ENCODE data around the gene ITGB5. TPM values are rescaled to one million over a fixed set of nuclear protein-coding genes. Genes with fewer than 3 reads are reported as not detected.

ITGB5 gene
- total RNA-seq, 1 experiment from 2014 or later = 0.86 TPM

- no peak for DNase-seq
- no peaks in the 10 kb centered on the region for H3K36me3 ChIP-seq (ENCODE audit: insufficient read depth, low read length)
- H2AFZ ChIP-seq (ENCODE audit: low read length) = no peak overlapping the region
- H3K4me3 ChIP-seq (ENCODE audit: low read length) = no peak overlapping the region
- H3K4me2 ChIP-seq (ENCODE audit: low read depth, low read length, poor library complexity, severe bottlenecking) = no peak overlapping the region
- H3K27ac ChIP-seq (ENCODE audit: low read length) = no peak overlapping the region
- no peaks in the 10 kb centered on the region for H3K9me2 ChIP-seq (replicated peaks; ENCODE audit: insufficient read depth, low read length)
- no peaks in the 10 kb centered on the region for H4K20me1 ChIP-seq (ENCODE audit: insufficient read depth, low read depth, low read length)
- H3K9ac ChIP-seq (ENCODE audit: low read length) = no peak overlapping the region
- H3K79me2 ChIP-seq (ENCODE audit: low read length) = no peaks in the 10 kb centered on the region
- no peaks in the 10 kb centered on the region for H3K27me3 ChIP-seq (ENCODE audit: low read length)
- no peaks in the 10 kb centered on the region for H3K4me1 ChIP-seq (ENCODE audit: low read length)
- H3K9me3 ChIP-seq (ENCODE audit: low read length) = no peaks in the 10 kb centered on the region
These were observed 26.6 kb downstream of the ITGB5 start for GRCh38 chr3:124860599-124860998.

- Histone ChIP-seq H4K20me1 (ENCODE audit: insufficient read depth, low read depth, low read length) (no peaks in the 10 kb centered on the region), H3K4me3 (ENCODE audit: low read length) (no peak overlapping the region), H3K27ac (ENCODE audit: low read length) (no peak overlapping the region), H3K9me3 (ENCODE audit: low read length) (no peaks in the 10 kb centered on the region), H3K36me3 (ENCODE audit: insufficient read depth, low read length) (no peaks in the 10 kb centered on the region), H2AFZ (ENCODE audit: low read length) (no peak overlapping the region), H3K27me3 (ENCODE audit: low read length) (no peaks in the 10 kb centered on the region), H3K4me2 (ENCODE audit: low read depth, low read length, poor library complexity, severe bottlenecking) (no peak overlapping the region), H3K9ac (ENCODE audit: low read length) (no peak overlapping the region), H3K4me1 (ENCODE audit: low read length) (peaks cover 3% of the 10 kb centered on the region; the same call in 1 of the 2 replicates), H3K9me2 (replicated peaks; ENCODE audit: insufficient read depth, low read length) (no peaks in the 10 kb centered on the region), H3K79me2 (ENCODE audit: low read length) (no peaks in the 10 kb centered on the region)
- no peak for DNase-seq
These were observed 28.1 kb downstream of the ITGB5 start for GRCh38 chr3:124859025-124859424.

GRCh38 chr3:124858275-124858674 lies 28.9 kb downstream of the ITGB5 start:
- no peaks in the 10 kb centered on the region for H3K9me2 ChIP-seq (replicated peaks; ENCODE audit: insufficient read depth, low read length)
- H3K36me3 ChIP-seq (ENCODE audit: insufficient read depth, low read length) = no peaks in the 10 kb centered on the region
- H3K9me3 ChIP-seq (ENCODE audit: low read length) = no peaks in the 10 kb centered on the region
- no peak overlapping the region for H3K27ac ChIP-seq (ENCODE audit: low read length)
- H3K27me3 ChIP-seq (ENCODE audit: low read length) = no peaks in the 10 kb centered on the region
- H3K4me2 ChIP-seq (ENCODE audit: low read depth, low read length, poor library complexity, severe bottlenecking) = no peak overlapping the region
- peaks cover 3% of the 10 kb centered on the region; the same call in 1 of the 2 replicates for H3K4me1 ChIP-seq (ENCODE audit: low read length)
- no peaks in the 10 kb centered on the region for H3K79me2 ChIP-seq (ENCODE audit: low read length)
- H2AFZ ChIP-seq (ENCODE audit: low read length) = no peak overlapping the region
- no peak for DNase-seq
- no peaks in the 10 kb centered on the region for H4K20me1 ChIP-seq (ENCODE audit: insufficient read depth, low read depth, low read length)
- H3K9ac ChIP-seq (ENCODE audit: low read length) = no peak overlapping the region
- H3K4me3 ChIP-seq (ENCODE audit: low read length) = no peak overlapping the region

- Histone ChIP-seq H3K79me2 (ENCODE audit: low read length) (no peaks in the 10 kb centered on the region), H3K9me3 (ENCODE audit: low read length) (no peaks in the 10 kb centered on the region), H3K27me3 (ENCODE audit: low read length) (no peaks in the 10 kb centered on the region), H3K4me3 (ENCODE audit: low read length) (no peak overlapping the region), H3K27ac (ENCODE audit: low read length) (no peak overlapping the region), H3K9ac (ENCODE audit: low read length) (no peak overlapping the region), H3K9me2 (replicated peaks; ENCODE audit: insufficient read depth, low read length) (no peaks in the 10 kb centered on the region), H3K36me3 (ENCODE audit: insufficient read depth, low read length) (no peaks in the 10 kb centered on the region), H3K4me2 (ENCODE audit: low read depth, low read length, poor library complexity, severe bottlenecking) (no peak overlapping the region), H3K4me1 (ENCODE audit: low read length) (peaks cover 3% of the 10 kb centered on the region; the same call in 1 of the 2 replicates), H2AFZ (ENCODE audit: low read length) (no peak overlapping the region), H4K20me1 (ENCODE audit: insufficient read depth, low read depth, low read length) (no peaks in the 10 kb centered on the region)
- DNase-seq = no peak
These were observed 30.5 kb downstream of the ITGB5 start for GRCh38 chr3:124856677-124857076.

GRCh38 chr3:124854009-124854408 lies 33.2 kb downstream of the ITGB5 start:
- Histone ChIP-seq H3K27ac (ENCODE audit: low read length) (no peak overlapping the region), H3K36me3 (ENCODE audit: insufficient read depth, low read length) (no peaks in the 10 kb centered on the region), H3K27me3 (ENCODE audit: low read length) (no peaks in the 10 kb centered on the region), H3K9ac (ENCODE audit: low read length) (no peak overlapping the region), H3K79me2 (ENCODE audit: low read length) (no peaks in the 10 kb centered on the region), H3K4me2 (ENCODE audit: low read depth, low read length, poor library complexity, severe bottlenecking) (no peak overlapping the region), H3K4me3 (ENCODE audit: low read length) (no peak overlapping the region), H3K9me2 (replicated peaks; ENCODE audit: insufficient read depth, low read length) (no peaks in the 10 kb centered on the region), H4K20me1 (ENCODE audit: insufficient read depth, low read depth, low read length) (no peaks in the 10 kb centered on the region), H3K9me3 (ENCODE audit: low read length) (no peaks in the 10 kb centered on the region), H2AFZ (ENCODE audit: low read length) (no peak overlapping the region), H3K4me1 (ENCODE audit: low read length) (peaks cover 3% of the 10 kb centered on the region; the same call in 1 of the 2 replicates)
- DNase-seq = no peak

GRCh38 chr3:124853446-124853845 lies 33.7 kb downstream of the ITGB5 start:
- no peak for DNase-seq
- H3K4me2 ChIP-seq (ENCODE audit: low read depth, low read length, poor library complexity, severe bottlenecking) = no peak overlapping the region
- no peaks in the 10 kb centered on the region for H4K20me1 ChIP-seq (ENCODE audit: insufficient read depth, low read depth, low read length)
- no peaks in the 10 kb centered on the region for H3K79me2 ChIP-seq (ENCODE audit: low read length)
- no peaks in the 10 kb centered on the region for H3K9me2 ChIP-seq (replicated peaks; ENCODE audit: insufficient read depth, low read length)
- H2AFZ ChIP-seq (ENCODE audit: low read length) = no peak overlapping the region
- H3K27ac ChIP-seq (ENCODE audit: low read length) = no peak overlapping the region
- H3K27me3 ChIP-seq (ENCODE audit: low read length) = no peaks in the 10 kb centered on the region
- no peaks in the 10 kb centered on the region for H3K9me3 ChIP-seq (ENCODE audit: low read length)
- H3K9ac ChIP-seq (ENCODE audit: low read length) = no peak overlapping the region
- H3K36me3 ChIP-seq (ENCODE audit: insufficient read depth, low read length) = no peaks in the 10 kb centered on the region
- no peak overlapping the region for H3K4me3 ChIP-seq (ENCODE audit: low read length)
- H3K4me1 ChIP-seq (ENCODE audit: low read length) = peaks cover 3% of the 10 kb centered on the region; the same call in 1 of the 2 replicates

GRCh38 chr3:124851905-124852304 lies 35.3 kb downstream of the ITGB5 start:
- H3K4me2 ChIP-seq (ENCODE audit: low read depth, low read length, poor library complexity, severe bottlenecking) = no peak overlapping the region
- no peaks in the 10 kb centered on the region for H3K36me3 ChIP-seq (ENCODE audit: insufficient read depth, low read length)
- no peaks in the 10 kb centered on the region for H3K9me3 ChIP-seq (ENCODE audit: low read length)
- DNase-seq = no peak
- H3K9ac ChIP-seq (ENCODE audit: low read length) = no peak overlapping the region
- no peaks in the 10 kb centered on the region for H3K9me2 ChIP-seq (replicated peaks; ENCODE audit: insufficient read depth, low read length)
- no peaks in the 10 kb centered on the region for H3K79me2 ChIP-seq (ENCODE audit: low read length)
- H2AFZ ChIP-seq (ENCODE audit: low read length) = no peak overlapping the region
- no peaks in the 10 kb centered on the region for H4K20me1 ChIP-seq (ENCODE audit: insufficient read depth, low read depth, low read length)
- H3K4me3 ChIP-seq (ENCODE audit: low read length) = no peak overlapping the region
- H3K27me3 ChIP-seq (ENCODE audit: low read length) = no peaks in the 10 kb centered on the region
- H3K27ac ChIP-seq (ENCODE audit: low read length) = no peak overlapping the region
- peaks cover 3% of the 10 kb centered on the region; the same call in 1 of the 2 replicates for H3K4me1 ChIP-seq (ENCODE audit: low read length)

GRCh38 chr3:124851136-124851535 lies 36.0 kb downstream of the ITGB5 start:
- Histone ChIP-seq H3K9ac (ENCODE audit: low read length) (no peak overlapping the region), H2AFZ (ENCODE audit: low read length) (no peak overlapping the region), H3K4me2 (ENCODE audit: low read depth, low read length, poor library complexity, severe bottlenecking) (no peak overlapping the region), H3K27ac (ENCODE audit: low read length) (no peak overlapping the region), H3K9me2 (replicated peaks; ENCODE audit: insufficient read depth, low read length) (no peaks in the 10 kb centered on the region), H3K4me1 (ENCODE audit: low read length) (peaks cover 3% of the 10 kb centered on the region; the same call in 1 of the 2 replicates), H3K36me3 (ENCODE audit: insufficient read depth, low read length) (no peaks in the 10 kb centered on the region), H3K79me2 (ENCODE audit: low read length) (no peaks in the 10 kb centered on the region), H3K27me3 (ENCODE audit: low read length) (no peaks in the 10 kb centered on the region), H4K20me1 (ENCODE audit: insufficient read depth, low read depth, low read length) (no peaks in the 10 kb centered on the region), H3K9me3 (ENCODE audit: low read length) (no peaks in the 10 kb centered on the region), H3K4me3 (ENCODE audit: low read length) (no peak overlapping the region)
- no peak for DNase-seq

GRCh38 chr3:124850633-124851032 lies 36.5 kb downstream of the ITGB5 start:
- Histone ChIP-seq H3K27me3 (ENCODE audit: low read length) (no peaks in the 10 kb centered on the region), H3K9me2 (replicated peaks; ENCODE audit: insufficient read depth, low read length) (no peaks in the 10 kb centered on the region), H3K9ac (ENCODE audit: low read length) (no peak overlapping the region), H4K20me1 (ENCODE audit: insufficient read depth, low read depth, low read length) (no peaks in the 10 kb centered on the region), H3K79me2 (ENCODE audit: low read length) (no peaks in the 10 kb centered on the region), H2AFZ (ENCODE audit: low read length) (no peak overlapping the region), H3K9me3 (ENCODE audit: low read length) (no peaks in the 10 kb centered on the region), H3K4me1 (ENCODE audit: low read length) (peaks cover 3% of the 10 kb centered on the region; the same call in 1 of the 2 replicates), H3K4me2 (ENCODE audit: low read depth, low read length, poor library complexity, severe bottlenecking) (no peak overlapping the region), H3K36me3 (ENCODE audit: insufficient read depth, low read length) (no peaks in the 10 kb centered on the region), H3K4me3 (ENCODE audit: low read length) (no peak overlapping the region), H3K27ac (ENCODE audit: low read length) (no peak overlapping the region)
- no peak for DNase-seq
